Astrocyte (in vitro differentiated cells and primary cell): ENCODE data around the gene SAMMSON.

Experiments
- CTCF ChIP-seq: IDR thresholded peaks from 2 replicates; pipeline ENCODE4 v1.5.1; 2011; ENCODE audit warnings: low read depth, mild to moderate bottlenecking, inconsistent platforms, low read length, moderate library complexity; ENCODE audit not compliant: insufficient read depth
- EZH2 ChIP-seq: IDR thresholded peaks from 2 replicates; pipeline ENCODE4 v1.6.1; 2012; ENCODE audit warnings: mild to moderate bottlenecking, low read length, inconsistent platforms; ENCODE audit not compliant: insufficient read depth

GRCh38 chr3:70069557-70069956 is 70.0 kb downstream of the SAMMSON start:
- TF ChIP-seq CTCF (no peak), EZH2 (no peak)
